GM12873 (cell line): ENCODE results near the gene YIPF6.

Source experiments
- TF ChIP-seq, protein P1 (sequence below): IDR thresholded peaks from 2 replicates; pipeline ENCODE4 v1.5.1; 2012; ENCODE audit warnings: low read depth, mild to moderate bottlenecking, moderate library complexity, low read length, control low read depth; ENCODE audit not compliant: insufficient read depth; ENCODE audit errors: missing control alignments

Gene YIPF6

DNA sequence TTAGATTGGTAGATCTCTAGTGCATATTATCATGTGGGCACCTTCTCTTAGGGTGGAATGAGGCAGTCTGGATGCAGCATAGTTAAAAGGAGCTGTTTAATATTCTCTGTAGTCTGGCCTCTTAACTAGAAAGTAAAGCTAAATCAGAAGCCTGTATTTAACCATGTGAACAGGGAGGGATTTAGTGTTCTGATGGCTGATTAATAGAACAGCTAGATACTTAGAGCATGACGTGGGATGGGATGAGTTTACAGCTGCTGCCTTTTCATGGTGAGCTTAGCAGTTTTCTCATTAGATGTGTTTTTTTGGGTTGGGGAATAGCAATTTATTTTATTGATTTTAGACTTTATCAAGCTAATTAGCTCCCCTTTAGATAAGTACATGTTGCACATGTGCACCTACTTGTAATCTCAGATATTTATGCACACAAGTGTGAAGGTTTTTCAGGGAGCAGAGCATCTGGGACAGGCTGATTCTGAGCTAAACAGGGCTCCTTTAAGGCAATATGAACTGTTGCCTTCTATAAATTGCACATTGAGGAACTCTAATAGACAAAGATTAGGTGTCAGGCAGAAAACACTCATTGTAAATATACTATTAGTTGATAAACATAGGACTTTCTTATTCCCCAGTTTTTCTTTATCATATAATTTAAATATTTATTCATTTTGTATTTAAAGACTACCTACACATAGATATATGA lies 34.1 kb downstream of the YIPF6 start:
- TF ChIP-seq, protein P1, sequence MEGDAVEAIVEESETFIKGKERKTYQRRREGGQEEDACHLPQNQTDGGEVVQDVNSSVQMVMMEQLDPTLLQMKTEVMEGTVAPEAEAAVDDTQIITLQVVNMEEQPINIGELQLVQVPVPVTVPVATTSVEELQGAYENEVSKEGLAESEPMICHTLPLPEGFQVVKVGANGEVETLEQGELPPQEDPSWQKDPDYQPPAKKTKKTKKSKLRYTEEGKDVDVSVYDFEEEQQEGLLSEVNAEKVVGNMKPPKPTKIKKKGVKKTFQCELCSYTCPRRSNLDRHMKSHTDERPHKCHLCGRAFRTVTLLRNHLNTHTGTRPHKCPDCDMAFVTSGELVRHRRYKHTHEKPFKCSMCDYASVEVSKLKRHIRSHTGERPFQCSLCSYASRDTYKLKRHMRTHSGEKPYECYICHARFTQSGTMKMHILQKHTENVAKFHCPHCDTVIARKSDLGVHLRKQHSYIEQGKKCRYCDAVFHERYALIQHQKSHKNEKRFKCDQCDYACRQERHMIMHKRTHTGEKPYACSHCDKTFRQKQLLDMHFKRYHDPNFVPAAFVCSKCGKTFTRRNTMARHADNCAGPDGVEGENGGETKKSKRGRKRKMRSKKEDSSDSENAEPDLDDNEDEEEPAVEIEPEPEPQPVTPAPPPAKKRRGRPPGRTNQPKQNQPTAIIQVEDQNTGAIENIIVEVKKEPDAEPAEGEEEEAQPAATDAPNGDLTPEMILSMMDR = no peak

DNA sequence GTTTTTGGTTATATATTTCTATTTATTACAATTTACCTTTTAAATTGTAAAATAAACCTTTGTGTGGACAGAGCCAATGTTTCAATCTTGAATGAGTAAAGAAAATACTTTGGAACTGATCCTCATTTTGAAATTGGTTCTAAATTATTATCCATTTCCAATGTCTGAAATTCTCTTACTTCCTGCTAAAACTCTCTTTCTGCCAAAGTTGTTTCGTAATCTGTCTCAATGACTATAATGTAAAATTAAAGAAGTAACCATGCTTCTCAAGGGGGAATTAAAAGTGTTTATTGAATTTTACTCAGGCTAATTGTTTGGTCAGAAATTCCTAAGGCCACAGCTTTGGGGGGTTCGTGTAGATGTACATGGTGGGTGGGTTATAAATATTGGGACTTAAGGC lies 34.8 kb downstream of the YIPF6 start:
- TF ChIP-seq, protein P1 = no peak

DNA sequence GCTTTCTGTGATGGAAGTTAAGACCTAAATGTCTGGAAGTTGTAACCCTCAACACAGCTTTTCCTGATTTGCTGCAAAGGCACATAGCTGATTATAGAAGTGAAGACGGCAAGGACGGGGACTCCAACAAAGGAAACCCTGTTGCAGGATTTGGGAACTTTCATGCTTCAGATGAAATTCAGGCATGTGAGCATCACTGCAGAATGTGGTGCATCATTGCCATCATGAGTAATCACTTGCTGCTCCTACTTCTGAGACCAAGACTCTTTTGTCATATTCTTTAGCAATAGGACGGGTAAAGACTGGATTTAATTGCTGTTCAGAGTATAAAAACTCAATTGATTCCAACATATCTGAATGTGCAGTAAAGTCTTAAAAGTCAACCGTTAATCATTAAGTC lies 35.8 kb downstream of the YIPF6 start:
- TF ChIP-seq, protein P1 = no peak

GRCh38 chrX:68536429-68536828 lies 37.6 kb downstream of the YIPF6 start:
- TF ChIP-seq, protein P1 = no peak

GRCh38 chrX:68536884-68537283 lies 38.0 kb downstream of the YIPF6 start:
- TF ChIP-seq, protein P1 = no peak

- TF ChIP-seq, protein P1 = no peak
These were observed 51.3 kb downstream of the YIPF6 start for GRCh38 chrX:68550193-68550592.

GRCh38 chrX:68556036-68556435 lies 57.2 kb downstream of the YIPF6 start:
- TF ChIP-seq, protein P1 = no peak
